Testis (tissue), 2 donors: ENCODE results near the gene MARK2.

Source experiments
- CTCF ChIP-seq, 3 experiments: fragments of 450-650 bp in 2 of 3; fragments of 200-600 bp in 1 of 3; sonication (generic) in 1 of 3; IDR thresholded peaks; one replicate each; pipeline ENCODE4 v1.5.1; 2016 to 2019; ENCODE audit warnings: antibody characterized with exemption in 3 of 3, mild to moderate bottlenecking in 2 of 3, moderate library complexity in 1 of 3
- POLR2A ChIP-seq: fragments of 450-650 bp; IDR thresholded peaks from one replicate; pipeline ENCODE4 v1.6.1; 2017; ENCODE audit warnings: antibody characterized with exemption, mild to moderate bottlenecking, moderate library complexity

GRCh38 chr11:63887386-63887999 is 48.6 kb downstream of the MARK2 start:
- no peak for TF ChIP-seq CTCF (IDR thresholded peaks at IDR 0.05)
- no peak for TF ChIP-seq POLR2A
